HG02870 (cell line): Measurements from ENCODE around the gene SOX21.
"Not testable (repeated sequence)": the region's sequence is repeated elsewhere in the genome, so short reads cannot be mapped to it uniquely, and the experiment has no call there.

Experiments
- ATAC-seq: cut with Tn5 transposase; IDR thresholded peaks from one replicate; pipeline ENCODE4 v1.9.1; 2021; ENCODE audit warnings: mild to moderate bottlenecking, moderate library complexity; ENCODE audit not compliant: unreplicated experiment

SOX21 gene

GRCh38 chr13:94712287-94712811, at the start of gene SOX21:
Gene SOX21, minus strand, starts transcription at chr13:94712545. Its CDS starts 496 bp downstream, at chr13:94712049.
- no peak for ATAC-seq

- no peak for ATAC-seq
Observed at GRCh38 chr13:94761407-94761806, 49.1 kb upstream of the SOX21 start.

- ATAC-seq, result no peak
Observed at GRCh38 chr13:94759120-94759728, 46.9 kb upstream of the SOX21 start.

DNA sequence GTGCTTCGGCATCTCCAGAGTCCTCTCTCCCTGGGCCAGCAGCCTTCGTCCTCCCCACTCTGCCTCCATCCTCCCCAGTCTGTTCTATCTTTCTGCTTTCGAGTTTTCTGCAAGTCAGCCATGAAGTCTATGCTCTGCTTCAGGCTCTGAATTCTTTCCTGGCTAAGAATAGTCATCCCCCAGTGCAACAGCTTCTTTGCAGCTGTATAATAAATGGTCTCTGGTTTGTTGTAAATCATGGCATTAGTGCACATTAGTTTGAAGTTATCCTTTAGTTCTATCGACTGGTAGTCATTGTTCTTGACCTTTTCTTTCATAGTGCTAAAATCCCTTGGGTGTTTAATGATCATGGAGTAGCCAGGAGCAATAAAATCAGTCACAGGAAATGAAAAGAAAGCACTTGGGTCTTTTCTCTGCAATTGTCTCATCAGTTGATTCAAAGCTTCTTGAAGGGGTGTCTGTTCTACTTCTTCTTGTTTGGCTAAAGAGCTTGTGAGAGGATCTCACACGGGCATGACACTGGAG, 46.2 kb upstream of the SOX21 start:
- ATAC-seq, result no peak

GRCh38 chr13:94753327-94753726, 41.0 kb upstream of the SOX21 start:
- no peak for ATAC-seq

- no peak for ATAC-seq
Observed at GRCh38 chr13:94749162-94749561, 36.8 kb upstream of the SOX21 start.

GRCh38 chr13:94739235-94739634, 26.9 kb upstream of the SOX21 start:
- ATAC-seq, result no peak

- no peak for ATAC-seq
Observed at GRCh38 chr13:94731028-94731427, 18.7 kb upstream of the SOX21 start.

DNA sequence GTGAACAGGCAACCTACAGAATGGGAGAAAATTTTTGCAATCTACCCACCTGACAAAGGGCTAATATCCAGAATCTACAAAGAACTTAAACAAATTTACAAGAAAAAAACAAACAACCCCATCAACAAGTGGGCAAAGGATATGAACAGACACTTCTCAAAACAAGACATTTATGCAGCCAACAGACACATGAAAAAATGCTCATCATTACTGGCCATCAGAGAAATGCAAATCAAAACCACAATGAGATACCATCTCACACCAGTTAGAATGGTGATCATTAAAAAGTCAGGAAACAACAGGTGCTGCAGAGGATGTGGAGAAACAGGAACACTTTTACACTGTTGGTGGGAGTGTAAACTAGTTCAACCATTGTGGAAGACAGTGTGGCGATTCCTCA, 17.6 kb upstream of the SOX21 start:
- ATAC-seq, result not testable (repeated sequence)

GRCh38 chr13:94726425-94726824, 14.1 kb upstream of the SOX21 start:
- no peak for ATAC-seq

DNA sequence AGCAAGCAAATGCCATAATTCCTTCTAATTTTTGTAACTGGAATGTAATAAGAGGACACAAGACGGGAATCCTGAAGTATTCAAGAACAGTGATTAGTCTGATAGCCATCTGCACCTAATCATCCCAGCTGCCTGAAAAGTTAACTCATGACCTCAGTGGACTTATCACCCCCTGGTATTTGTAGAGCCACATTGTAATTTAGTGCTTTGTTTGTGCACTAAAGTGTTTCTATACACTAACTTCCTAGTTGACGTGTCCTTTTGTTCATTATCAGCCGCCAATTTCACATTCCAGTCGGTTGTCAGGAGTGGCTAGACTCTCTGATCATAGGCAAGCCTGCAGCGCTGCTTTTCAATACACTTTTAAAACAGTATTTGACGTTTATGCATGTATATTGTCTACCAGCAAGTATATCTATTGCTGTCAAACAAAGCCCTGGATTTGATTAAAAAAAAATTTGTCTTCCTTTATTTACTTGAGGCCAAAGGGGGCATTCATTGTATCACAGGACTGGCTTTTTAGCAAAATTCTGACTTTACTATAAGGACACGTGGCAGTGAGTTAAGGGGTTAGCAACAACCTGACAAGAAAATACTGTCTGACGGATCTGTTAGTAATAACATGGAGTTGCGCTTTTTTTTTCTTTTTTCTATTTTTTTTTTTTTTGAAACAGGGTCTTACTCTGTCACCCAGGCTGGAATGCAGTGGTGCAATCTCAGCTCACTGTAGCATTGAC, 10.4 kb upstream of the SOX21 start:
- ATAC-seq, result no peak

DNA sequence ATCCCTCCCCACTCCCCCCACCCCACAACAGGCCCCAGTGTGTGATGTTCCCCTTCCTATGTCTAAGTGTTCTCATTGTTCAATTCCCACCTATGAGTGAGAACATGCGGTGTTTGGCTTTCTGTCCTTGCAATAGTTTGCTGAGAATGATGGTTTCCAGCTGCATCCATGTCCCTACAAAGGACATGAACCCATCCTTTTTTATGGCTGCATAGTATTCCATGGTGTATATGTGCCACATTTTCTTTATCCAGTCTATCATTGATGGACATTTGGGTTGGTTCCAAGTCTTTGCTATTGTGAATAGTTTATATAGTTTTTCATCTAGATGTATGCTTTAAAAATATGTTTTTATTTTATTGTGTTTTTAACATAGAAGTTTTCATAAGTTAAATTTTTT, 6.4 kb upstream of the SOX21 start:
- not testable (repeated sequence) for ATAC-seq

- ATAC-seq, result no peak
Observed at GRCh38 chr13:94717916-94718315, 5.6 kb upstream of the SOX21 start.

DNA sequence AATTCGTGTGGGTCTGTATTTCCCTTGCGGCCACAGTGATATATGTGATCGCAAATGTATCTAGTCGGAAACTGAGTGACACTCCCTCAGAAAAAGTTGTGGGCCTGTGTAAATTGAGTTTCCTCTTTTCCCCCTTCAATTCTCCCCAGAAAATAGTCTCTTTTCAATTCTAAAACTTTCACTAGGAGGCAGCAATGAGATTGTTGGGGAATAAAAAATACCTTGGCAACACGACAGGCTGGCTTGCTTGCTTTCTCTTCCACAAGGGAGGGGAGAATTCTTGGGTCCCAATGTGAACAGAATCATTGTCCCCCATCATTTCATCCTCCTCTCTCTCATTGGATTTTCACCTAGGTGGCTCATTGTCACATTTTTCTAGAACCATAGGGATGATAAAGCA, 3.7 kb upstream of the SOX21 start:
- ATAC-seq, result no peak

GRCh38 chr13:94713561-94714182, 1.3 kb upstream of the SOX21 start:
- ATAC-seq, result no peak

DNA sequence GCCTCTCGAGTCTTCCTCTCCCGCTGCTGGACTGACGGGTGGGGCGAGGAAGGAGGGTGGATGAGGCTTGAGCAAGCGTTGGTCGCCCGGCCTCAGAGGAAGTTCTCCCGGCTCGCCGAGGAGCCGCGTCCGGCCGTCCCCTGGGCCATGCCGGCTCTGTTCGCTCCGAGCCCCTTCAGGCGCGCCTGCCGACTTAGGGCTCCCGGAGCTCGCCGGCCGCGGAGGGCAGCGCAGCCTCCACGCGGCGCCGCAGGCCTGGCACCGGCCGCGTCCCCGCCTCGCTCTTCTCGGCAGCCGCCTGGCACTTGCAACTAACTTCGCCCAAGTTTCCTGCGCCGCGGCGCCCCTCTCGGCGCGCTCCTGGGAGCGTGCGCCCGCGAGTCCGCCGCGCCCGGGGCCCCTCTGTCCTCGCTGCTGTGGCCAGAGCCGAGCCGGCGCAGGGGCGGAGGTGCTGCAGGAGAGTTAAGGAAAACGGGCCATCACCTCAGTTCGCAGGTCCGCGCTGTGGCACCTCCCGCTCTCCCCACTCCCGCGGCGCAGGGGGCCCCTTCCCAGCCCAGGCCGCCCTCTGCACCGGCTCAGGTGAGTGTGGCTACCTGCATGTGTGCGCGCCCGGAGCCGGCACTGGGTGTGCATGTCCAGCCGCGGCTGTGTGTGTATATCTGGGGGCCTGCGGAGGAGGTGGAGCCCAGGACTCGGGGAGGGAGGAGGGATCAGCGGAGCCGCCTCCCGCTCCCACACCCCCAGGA, 641 bp upstream of the SOX21 start:
- no peak for ATAC-seq

DNA sequence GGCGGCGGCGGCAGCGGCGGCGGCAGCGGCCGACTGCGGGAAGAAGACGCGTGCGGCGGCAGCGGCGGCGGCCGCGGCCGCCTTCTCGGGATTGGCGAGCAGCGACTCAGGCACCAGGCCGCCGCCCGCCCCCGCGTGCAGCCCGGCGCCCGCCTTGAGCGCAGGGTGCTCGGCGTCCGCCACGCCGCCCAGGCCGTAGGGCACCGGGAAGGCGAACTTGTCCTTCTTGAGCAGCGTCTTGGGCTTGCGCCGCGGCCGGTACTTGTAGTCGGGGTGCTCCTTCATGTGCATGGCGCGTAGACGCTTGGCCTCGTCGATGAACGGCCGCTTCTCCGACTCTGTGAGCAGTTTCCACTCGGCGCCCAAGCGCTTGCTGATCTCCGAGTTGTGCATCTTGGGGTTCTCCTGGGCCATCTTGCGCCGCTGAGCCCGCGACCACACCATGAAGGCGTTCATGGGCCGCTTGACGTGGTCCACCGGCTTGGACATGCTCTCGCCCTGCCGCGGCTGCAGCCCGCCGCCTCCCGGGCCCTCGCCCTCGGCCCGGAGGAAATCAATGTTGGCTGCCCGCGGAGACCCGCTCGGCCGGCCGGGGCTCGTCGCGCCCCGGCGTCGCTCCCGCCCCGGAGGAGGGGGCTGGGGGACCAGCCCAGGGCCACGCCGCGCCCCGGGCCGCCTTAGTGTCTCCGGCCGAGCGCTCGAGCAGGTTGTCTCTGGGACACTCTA, 621 bp downstream of the SOX21 start:
- peak; percentile 25 for ATAC-seq

DNA sequence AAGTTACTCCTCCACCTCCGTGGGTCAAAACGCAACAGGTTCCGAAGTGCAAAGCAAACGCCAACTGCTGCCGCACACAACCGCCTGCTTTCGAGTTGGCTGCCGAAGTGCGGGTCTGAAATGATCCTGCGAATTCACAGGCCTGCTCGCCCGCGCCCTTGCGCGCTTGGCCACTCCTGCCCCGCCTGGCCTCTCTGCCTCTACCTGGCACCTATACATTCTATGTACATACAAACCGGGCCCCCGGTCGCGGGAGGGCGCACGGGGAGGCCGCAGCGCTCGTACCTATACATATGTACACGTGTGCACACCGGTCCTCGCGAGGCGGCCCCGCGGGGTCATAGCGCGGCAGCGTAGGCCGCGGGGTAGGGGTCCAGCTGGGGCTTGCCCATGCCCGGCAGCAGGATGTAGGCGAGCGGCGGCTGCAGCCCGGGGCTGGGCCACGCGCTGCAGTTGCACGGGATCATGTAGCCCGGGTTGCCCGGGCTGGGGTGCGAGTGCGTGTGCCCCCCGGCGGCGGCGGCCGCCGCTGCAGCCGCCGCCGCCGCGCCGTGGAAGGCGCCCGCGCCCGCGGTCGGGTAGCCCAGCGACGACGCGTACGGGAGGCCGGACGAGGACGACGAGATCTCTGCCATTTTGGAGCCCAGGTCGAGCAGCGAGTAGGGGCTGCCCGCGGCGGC, 1.3 kb downstream of the SOX21 start:
- peak; percentile 41 for ATAC-seq

DNA sequence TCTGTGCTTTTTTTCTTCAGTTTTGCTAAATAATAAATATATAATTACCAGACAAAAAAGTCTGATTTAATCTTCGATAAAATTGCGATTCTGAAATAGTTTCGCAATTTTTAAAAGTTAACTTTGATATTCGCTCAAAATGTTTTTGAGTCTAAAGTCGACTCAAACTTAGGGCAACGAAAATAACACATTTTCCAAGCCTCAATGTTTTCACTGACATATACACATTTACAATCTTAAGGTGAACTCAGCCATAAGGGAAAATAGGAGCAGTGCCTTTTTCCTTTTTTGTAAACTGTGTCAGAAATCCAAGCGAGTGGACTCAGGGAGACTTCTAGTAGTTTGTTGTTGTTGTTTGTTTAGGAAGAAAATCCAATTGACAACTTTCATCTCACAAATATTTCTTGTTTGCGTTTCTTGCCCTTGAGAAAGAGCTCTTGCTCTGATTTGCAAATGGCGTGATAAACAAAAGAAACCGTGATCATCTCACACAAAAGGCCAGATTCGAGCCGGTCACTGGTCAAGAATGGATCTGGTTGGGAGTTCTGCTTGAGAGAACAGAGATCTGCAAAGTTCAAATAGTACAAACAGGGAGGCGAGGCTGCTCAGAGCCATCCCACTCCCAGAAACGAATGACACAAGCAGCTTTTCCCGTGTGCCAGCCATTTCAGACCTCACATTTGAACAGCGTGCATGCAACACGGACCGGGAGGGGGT, 2.1 kb downstream of the SOX21 start:
- ATAC-seq, result no peak
